ENCODE data around the gene PDE5A. TPM values are rescaled to one million over a fixed set of nuclear protein-coding genes. Genes with fewer than 3 reads are reported as not detected.
"Not testable (repeated sequence)": the region's sequence is repeated elsewhere in the genome, so short reads cannot be mapped to it uniquely, and the experiment has no call there.

The PDE5A gene
- total RNA-seq: 3.1 and 3.4 TPM in 2 replicates

GRCh38 chr4:119628281-119629141, at the start of gene PDE5A:
Gene PDE5A, minus strand, starts transcription at chr4:119628804. Its CDS starts 133 bp downstream, at chr4:119628671.
- DNase-seq (ENCODE audit: low read depth in 2 of 2): peak in 1 of 2 donors; percentile 72

DNA sequence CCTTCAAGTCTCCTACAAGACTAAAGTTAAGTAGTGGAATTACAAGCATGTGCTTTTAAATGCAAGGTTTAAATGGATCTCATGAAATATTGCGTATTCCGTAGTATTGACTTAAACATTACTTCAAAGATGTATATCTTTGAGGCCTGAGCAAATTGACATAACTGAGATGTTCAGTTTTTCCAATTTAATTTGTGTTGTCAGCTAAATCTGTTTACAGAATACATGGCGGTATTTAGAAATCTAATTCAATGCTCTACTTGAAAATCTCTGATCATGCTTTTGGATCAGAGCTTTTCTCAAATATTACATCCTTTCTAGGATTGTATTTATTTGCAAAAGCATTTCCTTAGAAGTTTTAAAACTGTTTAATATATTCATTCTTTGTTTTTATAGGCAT, 47.5 kb upstream of the PDE5A start:
- DNase-seq (ENCODE audit: low read depth in 2 of 2): no peak

- no peak for DNase-seq (ENCODE audit: low read depth in 2 of 2)
Observed at GRCh38 chr4:119675391-119675790, 46.8 kb upstream of the PDE5A start.

DNA sequence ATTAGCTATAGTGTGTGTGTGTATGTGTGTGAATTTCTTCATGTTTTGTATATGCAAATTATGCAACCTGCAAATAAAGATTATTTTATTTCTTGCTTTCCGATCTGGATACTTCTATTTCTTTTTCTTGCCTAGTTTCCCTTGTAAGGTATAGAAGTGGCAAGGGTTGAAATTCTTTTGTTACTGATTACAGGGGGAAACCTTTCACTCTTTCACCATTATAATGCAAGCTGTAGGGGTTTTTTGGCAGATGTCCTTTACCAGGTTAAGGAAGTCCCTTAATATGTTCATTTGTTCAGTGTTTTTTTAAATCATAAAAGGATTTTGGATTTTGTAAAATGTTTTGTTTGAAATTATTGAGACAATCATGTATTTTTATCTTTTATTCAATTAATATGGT, 44.3 kb upstream of the PDE5A start:
- no peak for DNase-seq (ENCODE audit: low read depth in 2 of 2)

- DNase-seq (ENCODE audit: low read depth in 2 of 2): no peak
Observed at GRCh38 chr4:119672086-119672485, 43.5 kb upstream of the PDE5A start.

GRCh38 chr4:119671205-119671604, 42.6 kb upstream of the PDE5A start:
- DNase-seq (ENCODE audit: low read depth in 2 of 2): no peak

- DNase-seq (ENCODE audit: low read depth in 2 of 2): no peak
Observed at GRCh38 chr4:119667802-119668201, 39.2 kb upstream of the PDE5A start.

GRCh38 chr4:119666653-119667091, 38.1 kb upstream of the PDE5A start:
- no peak for DNase-seq (ENCODE audit: low read depth in 2 of 2)

- no peak for DNase-seq (ENCODE audit: low read depth in 2 of 2)
Observed at GRCh38 chr4:119665752-119666151, 37.1 kb upstream of the PDE5A start.

DNA sequence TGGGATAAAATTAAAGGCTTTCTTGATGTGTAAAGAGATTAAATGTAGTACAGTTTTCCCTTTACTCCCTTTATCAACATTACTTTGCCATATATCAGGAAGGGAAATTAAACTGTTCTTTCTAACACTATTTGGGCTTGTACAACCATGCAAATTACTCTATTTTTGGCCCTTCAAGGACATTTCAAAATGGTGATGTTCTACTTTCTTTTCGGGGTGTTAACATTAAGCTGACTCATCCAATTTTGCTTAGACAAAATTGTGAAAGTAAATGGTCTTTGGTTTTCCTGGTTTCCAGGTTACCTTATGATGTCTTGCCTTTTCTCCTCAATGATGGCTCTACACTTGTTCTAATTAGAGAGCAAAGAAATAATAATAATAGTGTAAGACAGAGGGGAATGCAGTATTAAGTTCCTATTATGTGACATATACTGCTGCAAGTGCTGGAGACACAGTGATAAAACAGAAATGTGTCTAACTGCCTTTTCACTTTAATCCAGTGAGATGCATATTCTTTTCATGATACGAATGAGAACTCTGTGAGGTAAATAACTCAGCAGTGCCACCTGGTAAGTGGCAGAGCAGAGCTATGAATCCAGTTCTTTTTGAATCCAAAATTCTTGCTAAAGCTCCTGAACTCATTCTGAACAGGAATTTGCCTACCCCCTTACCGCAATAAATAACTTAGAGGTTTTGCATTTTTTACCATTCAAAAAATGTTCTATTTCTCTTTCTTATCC, 35.7 kb upstream of the PDE5A start:
- DNase-seq (ENCODE audit: low read depth in 2 of 2): no peak

GRCh38 chr4:119663160-119663788, 34.7 kb upstream of the PDE5A start:
- no peak for DNase-seq (ENCODE audit: low read depth in 2 of 2)

- not testable (repeated sequence) for DNase-seq (ENCODE audit: low read depth in 2 of 2)
Observed at GRCh38 chr4:119662612-119663011, 34.0 kb upstream of the PDE5A start.

DNA sequence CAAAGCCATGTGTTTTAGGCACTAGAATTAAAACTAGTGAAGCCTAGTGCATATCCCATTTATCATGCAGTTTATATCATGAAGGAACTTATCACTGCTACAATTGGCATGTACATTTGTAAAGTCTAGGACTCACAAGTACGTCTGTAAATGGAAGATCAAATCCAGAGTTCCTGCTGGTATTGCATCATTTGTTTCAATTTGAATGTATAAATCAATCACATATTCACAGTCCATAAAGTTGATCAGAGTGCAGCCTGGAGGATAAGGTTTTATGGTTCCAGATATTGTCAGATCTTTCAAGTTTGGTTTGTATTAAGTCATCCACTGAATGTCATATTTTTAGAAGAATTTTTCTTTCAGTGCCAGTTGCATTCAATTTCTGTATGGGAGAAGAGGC, 32.6 kb upstream of the PDE5A start:
- DNase-seq (ENCODE audit: low read depth in 2 of 2): no peak

- no peak for DNase-seq (ENCODE audit: low read depth in 2 of 2)
Observed at GRCh38 chr4:119659576-119659975, 31.0 kb upstream of the PDE5A start.

GRCh38 chr4:119657111-119657611, 28.6 kb upstream of the PDE5A start:
- DNase-seq (ENCODE audit: low read depth in 2 of 2): peak in 1 of 2 donors; percentile 15

DNA sequence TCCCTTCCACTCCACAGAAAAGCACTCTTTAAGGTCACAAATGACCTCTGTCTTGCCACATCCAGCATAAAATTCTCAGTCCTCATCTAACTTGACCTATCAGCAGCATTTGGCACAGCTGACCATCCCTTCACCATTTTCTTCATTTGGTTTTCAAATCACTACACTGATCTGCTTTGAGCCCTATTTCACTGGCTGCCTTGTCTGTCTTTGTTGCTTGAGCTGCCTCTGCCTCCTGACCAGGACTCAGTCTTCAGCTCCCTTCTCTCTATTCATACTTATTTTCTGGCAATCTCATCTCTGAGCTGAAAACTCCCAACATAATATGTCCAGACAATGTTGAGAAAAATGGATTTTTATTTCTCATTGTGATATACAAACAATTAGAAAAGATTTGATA, 27.7 kb upstream of the PDE5A start:
- DNase-seq (ENCODE audit: low read depth in 2 of 2): no peak

GRCh38 chr4:119655111-119655837, 26.7 kb upstream of the PDE5A start:
- DNase-seq (ENCODE audit: low read depth in 2 of 2): peak; percentile 24 to 26

DNA sequence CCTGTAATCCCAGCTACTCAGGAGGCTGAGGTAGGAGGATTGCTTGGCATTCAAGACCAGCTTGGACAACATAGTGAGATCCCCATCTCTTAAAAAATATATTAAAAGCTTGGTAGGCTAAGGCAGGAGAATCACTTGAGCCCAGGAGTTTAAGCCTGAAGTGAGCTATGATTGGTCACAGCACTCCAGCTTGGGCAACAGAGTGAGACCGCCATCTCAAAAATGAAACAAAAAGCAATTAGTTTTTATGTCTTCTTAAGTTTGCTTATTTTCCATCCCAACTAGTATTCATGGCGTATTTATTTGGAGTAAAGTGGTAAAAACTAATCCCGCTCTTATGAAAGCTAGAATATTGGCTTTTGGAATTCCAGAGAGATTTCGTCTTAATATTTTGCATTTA, 25.4 kb upstream of the PDE5A start:
- no peak for DNase-seq (ENCODE audit: low read depth in 2 of 2)

- DNase-seq (ENCODE audit: low read depth in 2 of 2): no peak
Observed at GRCh38 chr4:119652998-119653397, 24.4 kb upstream of the PDE5A start.

DNA sequence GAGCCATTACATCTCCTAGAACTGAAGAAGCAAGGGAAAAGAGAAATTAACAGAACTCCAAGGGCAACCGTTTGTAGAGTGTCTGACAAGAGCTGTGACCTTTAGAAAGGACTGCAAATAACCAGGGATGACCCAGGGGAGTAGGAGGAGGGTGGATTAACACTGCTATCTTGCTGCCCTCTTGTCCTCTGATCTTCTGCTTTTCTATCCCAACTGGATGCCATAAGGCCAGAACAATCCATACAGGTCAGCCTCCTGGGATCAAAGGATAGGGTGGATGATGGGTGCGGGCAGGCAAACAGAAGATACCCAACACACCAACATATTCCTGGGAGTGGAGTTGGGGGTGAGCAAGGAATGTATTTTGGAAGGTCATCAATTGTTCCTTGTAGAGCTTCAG, 19.8 kb upstream of the PDE5A start:
- no peak for DNase-seq (ENCODE audit: low read depth in 2 of 2)

DNA sequence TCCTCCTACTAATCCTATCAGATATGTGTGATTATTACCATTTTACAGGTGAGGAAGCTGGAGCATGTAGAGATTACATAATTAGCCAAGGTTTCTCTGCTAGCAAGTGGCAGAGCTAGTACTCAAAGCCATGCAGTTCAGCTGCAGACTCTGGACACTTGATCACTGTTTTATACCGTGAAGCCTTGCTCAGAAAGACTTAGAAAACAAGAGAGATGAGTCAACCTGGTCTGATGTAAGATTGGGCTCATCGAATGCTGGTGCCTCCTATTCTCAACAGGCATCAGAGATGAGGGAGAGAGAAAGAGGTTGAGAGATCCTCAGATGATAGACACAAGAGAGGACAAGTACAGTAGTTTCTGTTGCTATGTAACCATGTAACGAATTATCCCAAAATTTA, 19.0 kb upstream of the PDE5A start:
- DNase-seq (ENCODE audit: low read depth in 2 of 2): no peak
